Measurements from ENCODE around the gene HSPA4.
"Not testable (repeated sequence)": the region's sequence is repeated elsewhere in the genome, so short reads cannot be mapped to it uniquely, and the experiment has no call there.

HSPA4 gene

DNA sequence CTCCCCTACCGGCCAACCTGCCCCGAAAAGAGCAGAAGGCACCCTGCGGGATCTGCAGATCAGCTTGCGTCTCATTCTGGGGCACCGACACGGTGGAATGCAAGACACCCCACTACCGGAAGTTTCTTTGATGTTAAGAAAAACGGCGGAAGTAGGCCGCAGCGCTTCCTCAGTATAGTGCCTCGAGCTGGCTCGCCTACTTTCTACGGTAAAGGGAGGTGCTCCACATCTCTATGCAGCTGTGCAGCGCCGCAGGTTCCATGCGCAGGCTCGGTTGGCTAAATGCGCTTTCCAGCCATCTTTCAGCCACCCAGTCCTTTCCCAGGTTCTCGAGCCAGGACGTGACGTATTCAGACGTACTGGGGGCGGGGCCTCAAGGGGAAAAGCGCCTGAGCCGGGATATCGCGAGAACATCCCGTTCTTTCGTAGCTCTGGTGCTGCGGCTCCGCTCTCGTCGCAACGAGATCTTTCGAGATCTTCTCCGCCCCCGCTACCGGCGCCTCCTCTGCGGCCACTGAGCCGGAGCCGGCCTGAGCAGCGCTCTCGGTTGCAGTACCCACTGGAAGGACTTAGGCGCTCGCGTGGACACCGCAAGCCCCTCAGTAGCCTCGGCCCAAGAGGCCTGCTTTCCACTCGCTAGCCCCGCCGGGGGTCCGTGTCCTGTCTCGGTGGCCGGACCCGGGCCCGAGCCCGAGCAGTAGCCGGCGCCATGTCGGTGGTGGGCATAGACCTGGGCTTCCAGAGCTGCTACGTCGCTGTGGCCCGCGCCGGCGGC lies at the start of gene HSPA4:
Gene HSPA4, plus strand, starts transcription at position 472 of the 775 bp plus-strand sequence. Its CDS starts 238 bp downstream, at position 710.
- peak; percentile 97 for DNase-seq

DNA sequence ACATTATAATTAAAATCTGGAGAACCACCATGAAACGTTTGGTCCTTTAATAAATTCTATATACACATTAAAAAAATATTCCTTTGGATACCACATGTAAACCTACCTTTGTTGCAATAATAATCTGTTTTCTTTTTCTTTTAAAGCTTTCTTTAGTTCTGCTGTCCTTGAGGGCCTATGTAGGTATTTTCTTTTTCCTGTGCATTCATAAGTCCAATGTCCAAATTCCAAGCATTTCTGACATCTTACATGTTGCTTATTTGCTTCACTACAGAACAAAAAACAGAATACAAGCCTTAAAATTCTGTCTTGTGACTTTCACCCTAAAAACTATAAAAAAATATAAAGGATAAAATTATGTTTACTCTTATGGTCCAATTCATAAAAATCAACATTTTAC lies 45.2 kb upstream of the HSPA4 start:
- no peak for DNase-seq

DNA sequence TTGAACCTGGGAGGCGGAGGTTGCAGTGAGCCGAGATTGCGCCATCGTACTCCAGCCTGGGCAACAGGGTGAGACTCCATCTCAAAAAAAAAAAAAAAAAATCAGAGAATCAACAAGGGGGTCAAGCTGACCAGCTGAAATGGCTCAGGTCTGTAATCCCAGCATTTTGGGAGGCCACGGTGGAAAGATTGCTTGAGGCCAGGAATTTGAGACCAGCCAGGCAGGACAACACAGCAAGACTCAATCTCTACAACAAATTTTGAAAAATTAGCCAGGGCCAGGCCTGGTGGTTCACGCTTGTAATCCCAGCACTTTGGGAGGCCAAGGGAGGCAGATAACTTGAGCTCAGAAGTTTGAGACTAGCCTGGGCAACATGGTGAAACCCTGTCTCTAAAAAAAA lies 43.4 kb upstream of the HSPA4 start:
- not testable (repeated sequence) for DNase-seq

DNA sequence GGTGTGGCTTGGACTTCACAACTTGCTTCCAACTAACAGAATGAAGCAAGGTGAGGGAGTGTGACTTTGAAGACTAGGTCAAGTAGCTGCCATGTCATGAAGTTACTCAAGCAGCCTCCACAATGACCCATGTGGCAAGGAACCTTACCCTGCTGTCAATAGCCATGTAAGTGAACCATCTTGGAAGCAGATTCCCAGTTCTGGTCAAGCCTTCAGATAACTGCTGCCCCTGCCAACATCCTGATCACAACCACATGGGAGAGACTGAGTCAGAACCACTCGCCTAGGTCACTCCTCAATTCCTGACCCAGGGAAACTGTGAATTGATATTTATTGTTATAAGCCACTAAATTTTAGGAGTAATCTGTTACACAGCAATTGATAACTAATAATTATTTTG lies 36.3 kb upstream of the HSPA4 start:
- no peak for DNase-seq

DNA sequence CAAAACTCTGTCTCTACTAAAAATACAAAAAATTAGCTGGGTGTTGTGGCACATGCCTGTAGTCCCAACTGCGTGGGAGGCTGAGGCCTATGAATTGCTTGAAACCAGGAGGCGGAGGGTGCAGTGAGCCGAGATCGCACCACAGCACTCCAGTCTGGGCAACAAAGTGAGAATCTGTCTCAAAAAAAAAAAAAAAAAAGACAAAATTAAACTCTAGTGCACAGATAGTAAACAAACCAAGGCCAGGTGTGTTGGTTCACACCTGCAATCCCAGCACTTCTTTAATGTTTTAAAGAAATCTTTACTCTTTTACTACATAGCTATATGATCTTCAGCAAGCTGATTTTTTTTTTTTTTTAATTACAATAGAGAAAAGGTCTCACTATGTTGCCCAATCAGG lies 33.8 kb upstream of the HSPA4 start:
- no peak for DNase-seq

DNA sequence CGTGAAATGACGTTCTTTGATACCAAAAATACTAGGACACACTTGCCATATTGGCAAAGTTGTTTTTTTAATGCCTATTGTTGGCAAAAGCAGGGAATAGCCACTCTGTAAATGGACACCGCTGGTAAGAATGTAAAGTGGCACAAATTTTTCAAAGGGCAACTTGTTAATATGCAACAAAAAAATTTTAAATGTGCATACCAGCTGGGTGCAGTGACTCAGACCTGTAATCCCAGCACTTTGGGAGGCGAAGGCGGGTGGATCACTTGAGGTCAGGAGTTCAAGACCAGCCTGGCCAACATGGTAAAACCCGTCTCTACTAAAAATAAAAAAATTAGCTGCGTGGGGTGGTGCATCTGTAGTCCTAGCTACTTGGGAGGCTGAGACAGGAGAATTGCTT lies 32.3 kb upstream of the HSPA4 start:
- DNase-seq = not testable (repeated sequence)

DNA sequence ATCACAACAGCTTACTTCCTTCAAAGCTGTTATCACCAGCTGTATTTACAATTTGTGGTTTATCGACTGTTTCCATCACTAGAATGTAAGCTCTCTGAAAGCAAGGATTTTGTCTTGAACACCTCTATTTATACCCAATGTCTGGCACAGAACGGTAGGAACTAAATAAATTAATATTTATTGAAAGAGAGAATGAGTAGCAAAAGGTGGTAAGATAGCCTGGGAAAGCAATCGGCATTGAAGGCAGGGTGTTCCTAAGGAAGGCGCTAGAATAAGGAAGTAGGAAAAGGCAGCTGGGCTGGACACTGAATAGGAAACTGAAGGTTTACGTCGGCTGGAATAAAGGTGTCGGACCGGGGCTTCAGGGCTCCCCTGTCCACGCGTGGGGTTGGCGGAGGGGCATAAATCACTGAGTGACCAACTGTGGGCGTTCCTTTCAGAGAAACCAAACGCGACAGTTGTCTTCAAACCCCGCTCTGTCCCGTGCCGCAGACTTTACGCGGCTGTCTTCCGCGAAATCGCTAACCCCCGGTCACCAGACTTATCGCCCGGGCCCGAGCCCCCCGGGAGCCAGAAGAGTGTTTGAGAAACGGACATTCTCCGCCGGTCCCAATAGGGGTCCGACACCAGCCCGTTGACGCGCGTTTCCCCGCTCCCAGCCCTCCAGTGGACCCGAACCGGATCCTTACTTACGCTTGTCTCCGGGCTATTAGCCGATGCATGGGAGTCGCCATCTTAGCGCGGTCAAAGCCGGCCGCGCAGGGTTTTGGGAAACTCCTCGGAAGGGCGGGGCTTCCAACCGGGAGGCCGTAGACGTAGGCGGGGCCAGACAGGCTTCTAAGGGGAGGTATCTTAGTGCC lies 25.8 kb upstream of the HSPA4 start, which contains the start of gene ZCCHC10:
Gene ZCCHC10, minus strand, starts transcription at position 746 of the 860 bp plus-strand sequence. Its CDS starts 12 bp downstream, at position 734.
- DNase-seq = peak; percentile 92

DNA sequence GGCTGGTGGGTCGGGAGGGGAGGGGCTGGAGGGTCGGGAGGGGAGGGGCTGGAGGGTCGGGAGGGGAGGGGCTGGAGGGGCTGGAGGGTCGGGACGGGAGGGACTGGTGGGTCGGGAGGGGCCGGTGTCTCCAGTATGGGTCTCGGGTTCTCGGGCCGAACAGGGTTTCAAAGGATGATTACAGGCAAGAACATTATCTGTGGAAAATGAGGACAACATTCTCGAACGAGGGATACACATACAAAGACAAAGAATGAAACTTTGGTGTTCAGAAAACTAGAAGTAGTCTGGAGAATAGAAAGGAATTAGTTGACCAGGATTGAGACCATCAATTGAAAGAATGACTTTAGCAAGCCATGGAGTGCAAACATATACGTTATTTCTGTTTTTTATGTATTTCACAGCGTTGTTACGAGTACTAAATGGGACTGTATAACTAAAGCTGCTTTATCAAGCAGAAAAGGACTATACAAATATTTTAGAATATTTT lies 25.1 kb upstream of the HSPA4 start:
- DNase-seq = no peak

DNA sequence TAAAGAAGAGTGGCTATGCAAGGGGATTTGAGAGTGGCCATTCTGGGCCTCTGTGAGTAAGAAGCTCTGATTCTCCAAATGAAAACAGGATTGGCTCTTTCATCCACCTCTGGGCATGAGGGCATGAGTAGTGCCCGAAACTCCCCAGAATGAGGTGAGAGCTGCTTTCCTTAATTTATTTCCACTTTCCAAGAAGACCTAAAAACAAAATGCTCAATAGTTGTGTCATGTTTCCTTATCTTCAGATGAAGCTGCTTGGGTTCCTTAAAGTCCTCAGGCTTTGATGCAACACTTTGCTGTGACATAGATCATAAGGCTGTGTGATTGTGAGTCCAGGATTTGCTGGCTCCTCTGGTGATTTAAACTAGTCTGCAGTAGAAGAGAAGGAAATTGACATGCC lies 22.4 kb upstream of the HSPA4 start:
- DNase-seq = no peak

DNA sequence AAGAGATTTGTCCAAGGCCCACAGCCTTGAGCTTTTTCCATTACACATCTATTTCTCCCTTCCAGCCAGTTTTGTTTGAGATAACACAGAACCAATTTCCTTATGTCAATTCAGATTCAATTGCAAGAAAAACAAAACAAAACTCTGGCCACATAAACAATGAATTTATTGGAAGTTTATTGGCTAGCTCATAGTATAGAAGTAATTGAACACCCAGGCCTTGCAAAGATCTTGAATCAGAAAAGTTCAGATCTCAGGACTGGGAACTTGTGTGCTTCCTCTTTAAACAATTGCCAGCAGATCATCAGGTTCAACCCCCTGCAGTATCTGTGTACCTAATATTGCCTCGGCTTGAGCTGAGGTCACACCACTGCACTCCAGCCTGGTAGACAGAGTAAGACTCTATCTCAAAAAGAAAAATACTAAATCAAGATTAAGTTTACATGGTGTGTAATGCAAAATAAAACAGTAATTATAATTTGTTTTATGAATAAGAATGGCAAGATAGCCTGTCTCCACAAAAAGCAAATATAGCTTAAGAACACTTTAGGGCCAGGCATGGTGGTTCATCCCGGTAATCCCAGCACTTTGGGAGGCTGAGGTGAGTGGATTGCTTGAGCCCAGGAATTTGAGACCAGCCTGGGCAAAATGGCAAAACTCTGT lies 21.3 kb upstream of the HSPA4 start:
- no peak for DNase-seq

DNA sequence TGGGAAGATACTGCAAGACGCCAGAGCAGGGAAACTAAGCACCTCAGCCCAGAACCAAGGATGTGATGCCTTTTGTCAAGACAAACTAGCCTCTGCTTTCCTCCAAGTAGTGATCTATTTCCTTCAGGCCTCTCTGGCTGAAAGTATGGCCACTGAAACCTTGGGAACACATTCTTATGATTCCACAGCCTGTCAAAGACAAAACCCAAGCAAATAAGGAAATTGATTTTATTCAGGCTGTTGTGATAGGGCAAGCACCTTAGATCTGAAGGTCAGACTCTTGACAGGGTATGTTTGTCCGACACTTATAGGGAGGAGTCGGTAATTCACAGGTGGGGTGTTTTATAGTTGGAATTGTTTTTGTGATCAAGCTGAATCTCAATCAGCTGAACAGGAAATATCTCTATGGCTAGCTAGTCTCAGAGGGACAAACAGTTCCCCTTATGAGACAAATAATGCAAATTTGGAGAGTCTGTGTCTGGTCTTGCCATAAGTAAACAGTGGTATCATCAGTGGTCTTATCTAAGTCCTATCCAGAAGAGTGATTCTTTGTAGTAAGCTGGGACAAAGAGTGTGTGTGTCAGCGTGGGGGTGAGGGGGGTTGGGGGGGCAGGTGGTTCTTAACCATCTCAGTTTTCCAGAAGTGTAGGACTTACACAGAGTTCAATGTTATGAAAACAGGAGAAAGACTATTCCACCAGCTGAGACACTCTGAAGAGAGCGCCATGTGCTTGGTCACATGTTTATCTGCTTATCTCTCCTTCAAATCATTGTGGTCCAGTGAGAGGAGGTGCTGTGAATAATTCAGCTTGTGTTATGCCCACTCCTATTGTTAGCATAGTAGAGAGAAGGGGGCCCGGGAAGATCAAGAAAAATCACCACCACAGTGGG lies 18.7 kb upstream of the HSPA4 start:
- no peak for DNase-seq

DNA sequence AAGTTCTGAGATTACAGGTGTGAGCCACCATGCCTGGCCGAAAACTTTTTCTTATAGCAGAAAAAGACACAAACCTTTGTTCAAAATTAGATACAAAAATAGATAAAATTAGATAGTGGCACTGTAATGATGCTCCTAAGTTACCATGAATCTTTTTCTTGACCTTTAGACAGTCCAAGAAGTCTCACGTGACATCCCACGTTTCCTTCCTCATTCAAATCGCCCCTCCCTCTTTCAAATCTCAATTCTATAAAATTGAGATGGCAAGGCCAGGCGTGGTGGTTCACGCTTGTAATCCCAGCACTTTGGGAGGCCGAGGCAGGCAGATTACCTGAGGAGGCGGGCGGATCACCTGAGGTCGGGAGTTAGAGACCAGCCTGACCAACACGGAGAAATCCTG lies 17.7 kb upstream of the HSPA4 start:
- no peak for DNase-seq

DNA sequence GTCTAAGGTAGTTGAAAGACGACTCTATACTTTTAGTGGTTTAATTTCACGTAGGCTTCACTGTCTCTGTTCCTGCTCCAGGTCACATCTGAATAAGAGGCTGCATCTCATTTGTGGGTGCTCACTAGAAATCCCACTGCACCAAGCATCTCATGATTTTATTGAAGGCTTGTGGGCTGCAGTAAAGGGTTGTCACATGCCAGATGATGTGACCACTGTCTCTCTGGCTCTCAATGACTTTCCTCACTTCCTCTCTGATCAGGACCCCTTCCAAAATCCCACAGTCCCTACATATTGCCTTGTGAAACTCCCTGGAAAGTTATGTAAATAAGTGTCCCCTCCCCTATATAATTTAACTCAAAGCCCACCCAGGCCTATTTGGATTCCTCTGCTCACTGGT lies 16.6 kb upstream of the HSPA4 start:
- DNase-seq = no peak

DNA sequence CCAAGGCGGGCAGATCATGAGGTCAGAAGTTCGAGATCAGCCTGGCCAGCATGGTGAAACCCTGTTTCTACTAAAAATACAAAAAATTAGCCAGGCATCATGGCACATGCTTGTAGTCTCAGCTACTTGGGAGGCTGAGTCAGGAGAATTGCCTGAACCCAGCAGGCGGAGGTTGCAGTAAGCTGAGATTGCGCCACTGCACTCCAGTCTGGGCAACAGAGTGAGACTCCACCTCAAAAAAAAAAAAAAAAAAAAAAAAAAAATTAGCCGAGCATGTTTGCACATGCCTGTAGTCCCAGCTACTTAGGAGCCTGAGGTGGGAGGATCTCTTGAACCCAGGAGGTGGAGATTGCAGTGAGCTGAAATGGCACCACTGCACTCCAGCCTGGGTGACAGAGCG lies 15.1 kb upstream of the HSPA4 start:
- DNase-seq = not testable (repeated sequence)

DNA sequence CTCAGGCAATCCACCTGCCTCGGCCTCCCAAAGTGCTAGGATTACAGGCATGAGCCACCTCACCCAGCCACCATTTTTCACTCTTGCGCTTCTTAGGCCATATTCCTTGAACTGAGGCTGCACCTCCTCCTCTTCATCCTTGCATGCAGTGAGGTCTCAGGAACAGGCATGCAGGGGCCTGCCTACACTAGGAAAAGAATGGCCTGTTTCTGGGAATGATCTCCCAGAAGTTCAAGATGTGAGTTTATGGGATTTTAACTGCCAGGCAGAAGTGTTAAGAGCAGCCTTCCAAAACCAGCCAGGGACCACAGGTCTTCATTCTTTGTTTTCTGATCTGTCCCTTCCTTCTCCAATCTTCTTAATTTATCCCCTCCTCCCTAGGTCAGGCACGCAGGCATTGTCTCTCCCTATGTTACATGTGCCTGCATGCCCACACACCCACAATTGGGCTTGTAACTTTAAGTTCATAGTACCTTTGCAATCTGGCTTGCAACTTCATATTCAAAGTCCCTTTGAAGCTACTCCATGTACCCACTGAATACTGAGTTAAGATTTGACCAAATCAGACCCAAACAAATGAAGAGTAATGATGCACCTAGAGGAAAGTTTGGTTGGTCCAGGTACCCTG lies 10.5 kb upstream of the HSPA4 start:
- no peak for DNase-seq

DNA sequence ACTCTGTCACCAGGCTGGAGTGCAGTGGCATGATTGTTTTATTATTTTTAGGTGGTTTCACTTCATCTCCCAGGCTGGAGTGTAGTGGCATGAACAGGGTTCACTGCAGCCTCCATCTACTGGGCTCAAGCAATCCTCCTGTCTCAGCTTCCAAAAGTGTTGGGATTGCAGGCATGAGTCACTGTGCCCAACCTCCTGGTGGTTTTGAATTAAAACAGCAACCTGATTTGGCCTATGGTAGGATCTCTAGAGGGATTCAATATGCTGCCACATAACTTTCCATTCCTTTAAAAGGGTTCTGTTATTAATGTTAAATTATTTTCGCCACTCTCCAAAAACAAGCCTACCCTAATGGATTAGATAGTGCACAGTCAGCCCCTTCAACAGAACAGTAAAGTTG lies 9.9 kb upstream of the HSPA4 start:
- DNase-seq = no peak

DNA sequence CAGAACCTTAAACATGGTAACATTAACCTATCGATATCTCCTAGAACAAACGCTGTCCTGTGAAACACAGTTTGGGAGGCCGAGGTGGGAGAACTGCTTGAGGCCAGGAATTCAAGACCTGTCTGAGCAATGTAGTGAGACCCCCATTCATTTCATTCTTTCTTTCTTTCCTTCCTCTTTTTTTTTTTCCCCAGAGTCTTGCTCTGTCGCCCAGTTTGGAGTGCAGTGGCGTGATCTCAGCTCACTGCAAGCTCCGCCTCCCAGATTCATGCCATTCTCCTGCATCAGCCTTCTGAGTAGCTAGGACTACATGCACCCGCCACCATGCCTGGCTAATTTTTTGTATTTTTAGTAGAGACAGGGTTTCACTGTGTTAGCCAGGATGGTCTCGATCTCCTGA lies 5.3 kb upstream of the HSPA4 start:
- not testable (repeated sequence) for DNase-seq

DNA sequence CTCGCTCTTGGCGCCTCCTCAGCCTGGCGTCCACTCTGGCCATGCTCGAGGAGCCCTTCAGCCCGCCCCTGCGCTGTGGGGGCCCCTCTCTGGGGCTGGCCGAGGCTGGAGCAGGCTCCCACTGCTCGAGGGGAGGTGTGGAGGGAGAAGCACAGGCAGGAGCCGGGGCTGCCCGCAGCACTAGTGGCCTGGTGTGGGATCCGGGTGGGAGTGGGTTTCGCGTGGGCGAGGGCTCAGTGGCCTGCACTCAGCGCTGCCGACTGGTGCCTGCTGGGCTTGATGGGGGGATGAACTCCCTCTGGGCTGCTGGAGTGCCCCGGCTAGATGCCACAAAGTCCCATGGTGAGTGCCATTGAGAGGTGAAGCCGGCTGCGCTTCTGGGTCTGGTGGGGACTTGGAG lies 4.4 kb upstream of the HSPA4 start:
- DNase-seq = no peak

DNA sequence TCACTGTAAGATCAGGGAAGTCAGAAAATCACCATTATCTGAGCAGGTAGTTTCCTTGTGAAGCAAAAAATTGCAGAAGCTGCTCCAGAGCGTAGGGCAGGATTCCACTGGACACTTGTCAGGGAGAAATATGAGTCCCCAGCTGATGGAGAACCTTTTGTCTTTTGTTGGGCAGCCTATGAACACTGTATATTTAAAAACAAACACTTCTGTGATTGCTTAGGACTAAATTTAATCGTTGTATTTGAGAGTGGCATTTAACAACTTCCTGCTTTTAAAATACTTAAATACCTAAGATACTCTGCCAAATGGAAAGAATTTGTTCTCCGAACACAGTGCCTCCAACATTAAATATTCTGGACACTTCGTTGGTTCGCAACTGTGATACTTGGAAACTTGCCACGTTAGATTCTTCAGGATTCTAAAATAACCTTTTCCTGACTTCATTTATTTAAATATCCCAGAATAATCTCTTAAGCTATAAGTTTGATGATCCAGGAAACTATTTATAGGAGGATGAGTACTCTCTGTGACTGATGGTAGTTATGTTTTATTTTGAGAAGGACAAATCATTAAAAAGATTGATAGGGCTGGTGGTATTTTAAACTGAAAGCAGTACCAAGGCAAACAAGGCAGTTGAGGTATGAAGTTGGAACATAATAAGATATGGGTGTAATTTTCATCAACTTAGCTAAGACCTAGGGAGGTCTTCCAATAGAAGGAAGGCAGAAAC lies 2.7 kb upstream of the HSPA4 start:
- DNase-seq = no peak

DNA sequence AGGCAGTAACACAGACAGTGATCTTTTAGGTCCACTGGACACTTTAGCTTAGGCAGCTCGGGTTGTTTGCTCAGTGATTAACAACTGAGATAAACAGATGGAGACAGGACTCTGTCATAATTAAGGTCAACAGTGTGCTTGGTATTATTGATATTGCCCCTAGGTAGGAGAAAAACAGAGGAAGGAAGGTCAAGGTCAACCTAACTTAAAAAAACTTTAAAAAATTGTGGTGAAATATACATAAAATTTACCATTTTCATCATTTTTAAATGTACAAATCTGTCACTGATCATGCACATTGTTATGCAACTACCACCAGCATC lies 2.1 kb upstream of the HSPA4 start:
- DNase-seq = no peak

DNA sequence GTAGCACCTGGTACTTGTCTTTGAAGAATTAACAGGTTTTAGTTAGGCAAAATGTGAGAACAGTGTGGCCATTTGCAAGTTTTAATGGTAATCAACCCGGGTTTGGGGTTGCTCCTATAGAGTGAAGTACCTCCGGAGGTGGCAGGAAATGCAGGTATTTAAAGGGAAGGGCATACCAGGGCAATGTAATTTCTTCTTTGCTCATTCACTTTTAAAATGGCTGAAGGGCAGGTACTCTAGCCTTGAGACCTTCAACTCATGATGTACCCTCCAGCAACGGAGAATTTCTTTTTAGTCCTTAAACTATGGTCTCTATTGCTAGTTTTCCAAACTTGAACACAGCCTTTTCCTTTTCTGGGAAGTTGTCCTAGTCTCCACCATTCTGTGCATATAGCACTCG lies 1.3 kb upstream of the HSPA4 start:
- no peak for DNase-seq

Data from activated CD8-positive, alpha-beta memory T cell treated with anti-CD3 and anti-CD28 coated beads, Interleukin-2, amount 50 U/mL, for 4 hours (primary cell).